HCT116 (cell line): ENCODE data around the gene SULT1C3. TPM values are rescaled to one million over a fixed set of nuclear protein-coding genes. Genes with fewer than 3 reads are reported as not detected.

ENCODE experiments used
- ATAC-seq: fragments of 200-7000 bp; cut with Tn5 transposase; 2 replicates; pipeline ENCODE4 v1.9.1; 2020; ENCODE audit warnings: mild to moderate bottlenecking, moderate library complexity
- BruUV-seq: library from RNA; stranded (reverse); fragments of 400-500 nt; replicated peaks from 2 replicates; lab custom pipeline; 2021; lab: Mats Ljungman, UMichigan
- CTCF ChIA-PET: fragments of 300-600 bp; sonication (Branson Sonifier 250); formaldehyde crosslinking; loops from one replicate; lab custom pipeline; 2021; ENCODE audit warnings: antibody characterized with exemption; lab: Charles Lee
- POLR2A ChIA-PET: fragments of 300-600, 350-600 bp; sonication (Branson Sonifier 250); formaldehyde crosslinking; loops from one replicate; lab custom pipeline; 2021; ENCODE audit warnings: antibody characterized with exemption; lab: Charles Lee
- RAD21 ChIA-PET, 2 experiments: fragments of 300-600 bp; sonication (Branson Sonifier 250); formaldehyde crosslinking; loops; one replicate each; lab custom pipeline; 2023; ENCODE audit warnings: low total read pairs in 2 of 2; ENCODE audit not compliant: uncharacterized antibody in 2 of 2, unreplicated experiment in 2 of 2, low non-redundant PET in 1 of 2; lab: Charles Lee
- DNase-seq: peaks from one replicate; pipeline ENCODE4 v3.0.0-alpha.2; 2010; ENCODE audit warnings: low read depth, low spot score
- H2AFZ ChIP-seq: fragments of 200-600 bp; shearing (Covaris generic), sonication (generic); 2 replicates; pipeline ENCODE4 v1.6.1; 2017; ENCODE audit warnings: low read depth, mixed run types, mixed read lengths, antibody characterized with exemption, low read length; ENCODE audit not compliant: poor library complexity, severe bottlenecking
- H3K27ac ChIP-seq: 2 replicates; pipeline ENCODE4 v1.5.1; 2012; ENCODE audit warnings: low read depth, low read length
- H3K27me3 ChIP-seq: fragments of 200-600 bp; sonication (generic); 2 replicates; pipeline ENCODE4 v1.6.1; 2016; ENCODE audit warnings: mixed run types, low read length, mixed read lengths; ENCODE audit not compliant: insufficient read depth
- H3K36me3 ChIP-seq, 2 experiments: fragments of 200-500 bp in 1 of 2; fragments of 200-600 bp in 1 of 2; sonication (Bioruptor generic) in 1 of 2; sonication (generic) in 1 of 2; 2 replicates each; pipeline versions ENCODE4 v1.5.1 to v1.6.1; 2014 to 2016; ENCODE audit warnings: low read length in 2 of 2, inconsistent platforms in 1 of 2, mixed read lengths in 1 of 2, mixed run types in 1 of 2; ENCODE audit not compliant: insufficient read depth in 2 of 2, control insufficient read depth in 1 of 2
- H3K4me1 ChIP-seq, 2 experiments: fragments of 200-600 bp in 1 of 2; sonication (generic) in 1 of 2; 2 replicates each; pipeline versions ENCODE4 v1.5.1 to v1.6.1; 2012 to 2017; ENCODE audit warnings: low read length in 2 of 2, inconsistent platforms in 1 of 2, mild to moderate bottlenecking in 1 of 2, mixed read lengths in 1 of 2, mixed run types in 1 of 2, moderate library complexity in 1 of 2; ENCODE audit not compliant: insufficient read depth in 2 of 2, control insufficient read depth in 1 of 2
- H3K4me2 ChIP-seq: fragments of 200-600 bp; sonication (generic); 2 replicates; pipeline ENCODE4 v1.6.1; 2017; ENCODE audit warnings: mixed run types, low read length, mixed read lengths
- H3K4me3 ChIP-seq, 2 experiments: fragments of 200-600 bp in 1 of 2; sonication (generic) in 1 of 2; replicated peaks in 1 of 2; 2 replicates each; pipeline ENCODE4 v1.5.1; 2011 to 2016; ENCODE audit warnings: low read length in 2 of 2, control low read depth in 1 of 2, low read depth in 1 of 2, mild to moderate bottlenecking in 1 of 2, mixed read lengths in 1 of 2, mixed run types in 1 of 2
- H3K79me2 ChIP-seq: fragments of 200-600 bp; sonication (generic); 2 replicates; pipeline ENCODE4 v1.6.1; 2017; ENCODE audit warnings: mild to moderate bottlenecking, mixed run types, low read length, moderate library complexity, mixed read lengths; ENCODE audit not compliant: insufficient read depth
- H3K9ac ChIP-seq: fragments of 200-600 bp; sonication (generic); 2 replicates; pipeline ENCODE4 v1.6.1; 2016; ENCODE audit warnings: low read length, mixed read lengths
- H3K9me2 ChIP-seq: fragments of 200-600 bp; sonication (generic), shearing (Covaris generic); 2 replicates; pipeline ENCODE4 v1.6.1; 2017; ENCODE audit warnings: mixed run types, mild to moderate bottlenecking, moderate library complexity; ENCODE audit not compliant: insufficient read depth
- H3K9me3 ChIP-seq, 2 experiments: fragments of 200-500 bp in 1 of 2; fragments of 200-600 bp in 1 of 2; sonication (Bioruptor generic) in 1 of 2; sonication (generic) in 1 of 2; 2 replicates each; pipeline ENCODE4 v1.6.1; 2014 to 2017; ENCODE audit warnings: low read length in 2 of 2, mixed read lengths in 2 of 2, inconsistent platforms in 1 of 2, low read depth in 1 of 2, mild to moderate bottlenecking in 1 of 2, mixed run types in 1 of 2, moderate library complexity in 1 of 2; ENCODE audit not compliant: control insufficient read depth in 1 of 2, insufficient read depth in 1 of 2
- H4K20me1 ChIP-seq: fragments of 200-600 bp; sonication (generic), shearing (Covaris generic); 2 replicates; pipeline ENCODE4 v1.6.1; 2017; ENCODE audit warnings: mixed run types, mild to moderate bottlenecking, moderate library complexity; ENCODE audit not compliant: insufficient read depth
- ATF3 ChIP-seq: IDR thresholded peaks from 2 replicates; pipeline ENCODE4 v1.6.1; 2012
- CBX3 ChIP-seq: IDR thresholded peaks from 2 replicates; pipeline ENCODE4 v1.6.1; 2012; ENCODE audit warnings: low read depth
- CTCF ChIP-seq, 3 experiments: fragments of 200-600 bp in 1 of 3; sonication (generic) in 1 of 3; IDR thresholded peaks in 2 of 3; conservative IDR thresholded peaks in 1 of 3; 2 replicates each; pipeline ENCODE4 v1.5.1; 2012 to 2017; ENCODE audit warnings: low read depth in 2 of 3, low read length in 2 of 3, antibody characterized with exemption in 1 of 3, borderline replicate concordance in 1 of 3, control low read depth in 1 of 3, mild to moderate bottlenecking in 1 of 3, mixed read lengths in 1 of 3, mixed run types in 1 of 3, moderate library complexity in 1 of 3; ENCODE audit not compliant: insufficient read depth in 1 of 3
- EGR1 ChIP-seq: IDR thresholded peaks from 2 replicates; pipeline ENCODE4 v1.6.1; 2012; ENCODE audit warnings: low read depth
- ELF1 ChIP-seq: IDR thresholded peaks from 2 replicates; pipeline ENCODE4 v1.6.1; 2012; ENCODE audit warnings: low read depth, borderline replicate concordance
- EZH2phosphoT487 ChIP-seq: fragments of 200-600 bp; IDR thresholded peaks from 2 replicates; pipeline ENCODE4 v1.6.1; 2018; ENCODE audit warnings: antibody characterized with exemption, borderline replicate concordance
- POLR2A ChIP-seq: IDR thresholded peaks from 2 replicates; pipeline ENCODE4 v1.7.0; 2011; ENCODE audit warnings: borderline replicate concordance; ENCODE audit not compliant: insufficient read depth, insufficient read length; ENCODE audit errors: extremely low read depth
- POLR2AphosphoS5 ChIP-seq: IDR thresholded peaks from 2 replicates; pipeline ENCODE4 v1.6.1; 2011; ENCODE audit warnings: mild to moderate bottlenecking, low read depth, low read length, moderate library complexity
- RAD21 ChIP-seq: IDR thresholded peaks from 2 replicates; pipeline ENCODE4 v1.6.1; 2012; ENCODE audit warnings: low read depth, mild to moderate bottlenecking
- SP1 ChIP-seq: IDR thresholded peaks from 2 replicates; pipeline ENCODE4 v1.6.1; 2012; ENCODE audit warnings: low read depth
- SRF ChIP-seq: IDR thresholded peaks from 2 replicates; pipeline ENCODE4 v1.6.1; 2012; ENCODE audit warnings: low read depth
- TCF7L2 ChIP-seq: IDR thresholded peaks from 2 replicates; pipeline ENCODE4 v1.7.0; 2011; ENCODE audit warnings: borderline replicate concordance, inconsistent platforms; ENCODE audit not compliant: insufficient read depth, insufficient read length; ENCODE audit errors: extremely low read depth
- ZBTB33 ChIP-seq: IDR thresholded peaks from 2 replicates; pipeline ENCODE4 v1.6.1; 2011; ENCODE audit warnings: mild to moderate bottlenecking, low read length, moderate library complexity; ENCODE audit not compliant: insufficient replicate concordance; ENCODE audit errors: extremely low read depth
- ZNF274 ChIP-seq: fragments of 200-500 bp; sonication (Bioruptor generic); IDR thresholded peaks from 2 replicates; pipeline ENCODE4 v1.6.1; 2014; ENCODE audit warnings: mild to moderate bottlenecking, low read depth, low read length, inconsistent platforms
- intact Hi-C: fragments of 100-400 bp; cut with micrococcal nuclease; formaldehyde crosslinking; loops from 2 replicates; pipeline ENCODE4 v1.10.0; 2022
- total RNA-seq: library from RNA; stranded (reverse); gene quantifications from one replicate; pipeline ENCODE4 v1.2.1, GENCODE V29; 2021; ENCODE audit not compliant: unreplicated experiment
- TF ChIP-seq, protein P1 (sequence below): IDR thresholded peaks from 2 replicates; pipeline ENCODE4 v1.6.1; 2012

SULT1C3 gene
- total RNA-seq, 1 experiment from 2014 or later = not detected

DNA sequence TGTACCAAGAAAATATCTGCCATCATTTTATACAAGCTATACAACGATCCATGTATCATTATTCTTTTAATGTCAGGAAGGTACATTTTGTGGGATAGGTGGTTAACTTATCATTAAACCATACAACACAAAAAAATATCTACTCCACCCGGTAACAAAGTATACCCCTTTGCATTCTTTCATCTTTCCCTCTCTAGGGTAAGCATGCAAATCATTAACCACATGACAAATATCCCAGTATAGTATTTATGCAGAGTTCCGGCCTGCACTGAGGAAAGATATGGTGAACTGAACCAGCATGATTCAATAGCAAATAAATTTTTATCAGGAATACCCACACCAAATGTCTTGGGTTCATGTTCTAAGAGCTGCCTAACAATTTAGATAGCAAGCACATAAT lies 26.4 kb downstream of the SULT1C3 start:
- Histone ChIP-seq H3K79me2 (no peaks in the 10 kb centered on the region), H4K20me1 (no peaks in the 10 kb centered on the region), H3K36me3 (no peaks in the 10 kb centered on the region), H3K27ac (no peak overlapping the region), H3K4me3 (no peak overlapping the region), H3K9me2 (no peaks in the 10 kb centered on the region), H3K4me2 (no peak overlapping the region), H3K4me1 (no peaks in the 10 kb centered on the region), H3K9ac (no peak overlapping the region), H3K9me3 (no peaks in the 10 kb centered on the region), H3K27me3 (peaks cover 5% of the 10 kb centered on the region; the same call in 1 of the 2 replicates), H2AFZ (no peak overlapping the region)
- no peak for DNase-seq
- ATAC-seq = no peak
- no TSS peak for BruUV-seq
- ChIA-PET CTCF (no interaction called here), RAD21 (no interaction called here), POLR2A (no interaction called here)
- intact Hi-C loops = no loop called here
- no peak for TF ChIP-seq ATF3
- no peak for TF ChIP-seq POLR2A
- no peak for TF ChIP-seq TCF7L2
- no peak for TF ChIP-seq ZNF274

GRCh38 chr2:108267101-108267500 lies 27.3 kb downstream of the SULT1C3 start:
- intact Hi-C loops = no loop called here
- Histone ChIP-seq H3K79me2 (no peaks in the 10 kb centered on the region), H3K4me3 (no peak overlapping the region), H3K9ac (no peak overlapping the region), H3K27me3 (peaks cover 5% of the 10 kb centered on the region; the same call in 1 of the 2 replicates), H3K4me1 (no peaks in the 10 kb centered on the region), H3K9me2 (no peaks in the 10 kb centered on the region), H4K20me1 (no peaks in the 10 kb centered on the region), H3K4me2 (no peak overlapping the region), H3K27ac (no peak overlapping the region), H3K36me3 (no peaks in the 10 kb centered on the region), H3K9me3 (no peaks in the 10 kb centered on the region), H2AFZ (no peak overlapping the region)
- DNase-seq = no peak
- no peak for ATAC-seq
- ChIA-PET RAD21 (no interaction called here), POLR2A (no interaction called here), CTCF (no interaction called here)
- no TSS peak for BruUV-seq
- TF ChIP-seq EGR1 (no peak), ATF3 (no peak), POLR2A (no peak), SP1 (no peak), SRF (no peak), ZBTB33 (no peak), POLR2AphosphoS5 (no peak), RAD21 (no peak), CBX3 (no peak), ELF1 (no peak), CTCF (IDR thresholded peaks at IDR 0.05 in 2 of 3, conservative IDR thresholded peaks at IDR 0.05 in 1 of 3; ENCODE audit: borderline replicate concordance in 1 of 3, insufficient read depth in 1 of 3, low read depth in 2 of 3, low read length in 2 of 3) (no peak), EZH2phosphoT487 (no peak)
- TF ChIP-seq, protein P1, sequence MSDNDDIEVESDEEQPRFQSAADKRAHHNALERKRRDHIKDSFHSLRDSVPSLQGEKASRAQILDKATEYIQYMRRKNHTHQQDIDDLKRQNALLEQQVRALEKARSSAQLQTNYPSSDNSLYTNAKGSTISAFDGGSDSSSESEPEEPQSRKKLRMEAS = no peak
